Measurements from ENCODE around the gene RPSA.

DNA sequence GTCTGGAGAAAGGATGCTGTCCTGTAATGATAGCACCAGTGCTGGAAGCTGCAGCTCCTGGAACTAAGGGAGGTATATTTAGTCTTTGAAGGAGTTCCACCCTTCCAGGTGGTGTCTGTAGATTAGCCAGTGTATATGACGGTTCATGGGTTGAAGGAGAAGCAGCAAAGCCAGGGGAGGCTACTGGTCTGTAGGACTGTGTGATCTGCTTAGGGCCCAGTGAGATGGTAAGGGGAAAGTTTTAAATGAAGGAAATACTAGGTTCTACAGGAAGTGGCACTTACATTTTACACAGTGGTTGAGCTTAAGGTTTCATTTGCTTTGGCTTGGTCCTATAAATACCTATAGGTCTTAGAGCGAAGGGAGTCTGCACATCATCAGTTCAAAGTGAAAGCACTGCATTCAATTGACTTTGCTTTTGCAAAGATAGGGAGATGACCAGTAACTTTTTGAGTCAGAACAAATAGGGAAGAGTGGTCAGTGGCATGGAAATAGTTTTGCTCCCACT lies 17.7 kb upstream of the RPSA start:
- TF ChIP-seq, protein P1, sequence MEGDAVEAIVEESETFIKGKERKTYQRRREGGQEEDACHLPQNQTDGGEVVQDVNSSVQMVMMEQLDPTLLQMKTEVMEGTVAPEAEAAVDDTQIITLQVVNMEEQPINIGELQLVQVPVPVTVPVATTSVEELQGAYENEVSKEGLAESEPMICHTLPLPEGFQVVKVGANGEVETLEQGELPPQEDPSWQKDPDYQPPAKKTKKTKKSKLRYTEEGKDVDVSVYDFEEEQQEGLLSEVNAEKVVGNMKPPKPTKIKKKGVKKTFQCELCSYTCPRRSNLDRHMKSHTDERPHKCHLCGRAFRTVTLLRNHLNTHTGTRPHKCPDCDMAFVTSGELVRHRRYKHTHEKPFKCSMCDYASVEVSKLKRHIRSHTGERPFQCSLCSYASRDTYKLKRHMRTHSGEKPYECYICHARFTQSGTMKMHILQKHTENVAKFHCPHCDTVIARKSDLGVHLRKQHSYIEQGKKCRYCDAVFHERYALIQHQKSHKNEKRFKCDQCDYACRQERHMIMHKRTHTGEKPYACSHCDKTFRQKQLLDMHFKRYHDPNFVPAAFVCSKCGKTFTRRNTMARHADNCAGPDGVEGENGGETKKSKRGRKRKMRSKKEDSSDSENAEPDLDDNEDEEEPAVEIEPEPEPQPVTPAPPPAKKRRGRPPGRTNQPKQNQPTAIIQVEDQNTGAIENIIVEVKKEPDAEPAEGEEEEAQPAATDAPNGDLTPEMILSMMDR (IDR thresholded peaks at IDR 0.05; ENCODE audit: low read depth, low read length): no peak
- no peak for TF ChIP-seq POLR2A (IDR thresholded peaks at IDR 0.05; ENCODE audit: extremely low read depth, insufficient read length)

Measured in NB4 (cell line).